Measurements from ENCODE around the gene GPR158. TPM values are rescaled to one million over a fixed set of nuclear protein-coding genes. Genes with fewer than 3 reads are reported as not detected.

Gene GPR158
- total RNA-seq, 1 experiment from 2014 or later, result 0.07 TPM

- no peak for DNase-seq
- CTCF ChIA-PET, result no interaction called here
- no peaks in the 10 kb centered on the region for H3K9me3 ChIP-seq
- Mint-ChIP-seq H3K27ac (ENCODE audit: unreplicated experiment) (no peak overlapping the region), H3K4me3 (ENCODE audit: unreplicated experiment) (no peak overlapping the region), H3K9me3 (ENCODE audit: unreplicated experiment) (no peaks in the 10 kb centered on the region), H3K4me1 (ENCODE audit: low read depth, unreplicated experiment) (peaks cover 6% of the 10 kb centered on the region), H3K27me3 (ENCODE audit: insufficient read depth, unreplicated experiment) (peaks cover 14% of the 10 kb centered on the region), H3K36me3 (ENCODE audit: insufficient read depth, unreplicated experiment) (no peaks in the 10 kb centered on the region)
- POLR2A ChIA-PET, result no interaction called here
- no peak for TF ChIP-seq CTCF (IDR thresholded peaks at IDR 0.05; ENCODE audit: insufficient read depth in 1 of 2, low read depth in 1 of 2, low read length in 1 of 2, severe bottlenecking in 1 of 2, unreplicated experiment in 1 of 2)
- no TSS peak for BruUV-seq (replicated peaks)
- no peaks in the 10 kb centered on the region for H3K27me3 ChIP-seq (replicated peaks; ENCODE audit: control insufficient read depth, insufficient read depth, low read length)
- intact Hi-C loops (cut with micrococcal nuclease; ENCODE audit: unreplicated experiment), result no loop called here
- H3K4me1 ChIP-seq, result no peaks in the 10 kb centered on the region
- no peaks in the 10 kb centered on the region for H3K36me3 ChIP-seq (ENCODE audit: control insufficient read depth, insufficient read depth, low read length)
- H3K4me3 ChIP-seq (ENCODE audit: low read depth, low read length), result no peak overlapping the region
Measured at GRCh38 chr10:25641595-25641994, 466.8 kb downstream of the GPR158 start.

GRCh38 chr10:25642721-25643120, 467.9 kb downstream of the GPR158 start:
- Histone ChIP-seq H3K4me1 (no peaks in the 10 kb centered on the region), H3K9me3 (no peaks in the 10 kb centered on the region), H3K36me3 (ENCODE audit: control insufficient read depth, insufficient read depth, low read length) (no peaks in the 10 kb centered on the region), H3K27me3 (replicated peaks; ENCODE audit: control insufficient read depth, insufficient read depth, low read length) (no peaks in the 10 kb centered on the region), H3K4me3 (ENCODE audit: low read depth, low read length) (no peak overlapping the region)
- Mint-ChIP-seq H3K36me3 (ENCODE audit: insufficient read depth, unreplicated experiment) (no peaks in the 10 kb centered on the region), H3K27me3 (ENCODE audit: insufficient read depth, unreplicated experiment) (peaks cover 9% of the 10 kb centered on the region), H3K27ac (ENCODE audit: unreplicated experiment) (no peak overlapping the region), H3K4me3 (ENCODE audit: unreplicated experiment) (no peak overlapping the region), H3K4me1 (ENCODE audit: low read depth, unreplicated experiment) (peaks cover under 1% of the 10 kb centered on the region), H3K9me3 (ENCODE audit: unreplicated experiment) (no peaks in the 10 kb centered on the region)
- DNase-seq, result no peak
- intact Hi-C loops (cut with micrococcal nuclease; ENCODE audit: unreplicated experiment), result no loop called here
- CTCF ChIA-PET, result no interaction called here
- BruUV-seq (replicated peaks), result no TSS peak
- POLR2A ChIA-PET, result no interaction called here
- TF ChIP-seq CTCF (IDR thresholded peaks at IDR 0.05; ENCODE audit: insufficient read depth in 1 of 2, low read depth in 1 of 2, low read length in 1 of 2, severe bottlenecking in 1 of 2, unreplicated experiment in 1 of 2), result no peak

- H3K27ac Mint-ChIP-seq (ENCODE audit: unreplicated experiment), result no peak overlapping the region
- no peak overlapping the region for H3K4me3 Mint-ChIP-seq (ENCODE audit: unreplicated experiment)
- POLR2A ChIA-PET, result no interaction called here
- intact Hi-C loops (cut with micrococcal nuclease; ENCODE audit: unreplicated experiment), result no loop called here
- no peak overlapping the region for H3K4me3 ChIP-seq (ENCODE audit: low read depth, low read length)
- no peaks in the 10 kb centered on the region for H3K4me1 ChIP-seq
- no peak for TF ChIP-seq CTCF (IDR thresholded peaks at IDR 0.05; ENCODE audit: insufficient read depth in 1 of 2, low read depth in 1 of 2, low read length in 1 of 2, severe bottlenecking in 1 of 2, unreplicated experiment in 1 of 2)
- CTCF ChIA-PET, result no interaction called here
- H3K9me3 Mint-ChIP-seq (ENCODE audit: unreplicated experiment), result no peaks in the 10 kb centered on the region
- H3K36me3 ChIP-seq (ENCODE audit: control insufficient read depth, insufficient read depth, low read length), result no peaks in the 10 kb centered on the region
- H3K27me3 Mint-ChIP-seq (ENCODE audit: insufficient read depth, unreplicated experiment), result peaks cover 14% of the 10 kb centered on the region
- no peaks in the 10 kb centered on the region for H3K4me1 Mint-ChIP-seq (ENCODE audit: low read depth, unreplicated experiment)
- no peak for DNase-seq
- no peaks in the 10 kb centered on the region for H3K36me3 Mint-ChIP-seq (ENCODE audit: insufficient read depth, unreplicated experiment)
- H3K27me3 ChIP-seq (replicated peaks; ENCODE audit: control insufficient read depth, insufficient read depth, low read length), result no peaks in the 10 kb centered on the region
- no TSS peak for BruUV-seq (replicated peaks)
- no peaks in the 10 kb centered on the region for H3K9me3 ChIP-seq
Measured at GRCh38 chr10:25646371-25646770, 471.6 kb downstream of the GPR158 start.

All from Caco-2 (cell line).